Stimulated activated CD4-positive, alpha-beta T cell treated with anti-CD3 and anti-CD28 coated beads, TNF-alpha, amount 100 ng/mL, for 24 hours (primary cell): ENCODE results near the gene S100A3.
A peak's percentile ranks its signal among the peaks of the same experiment; 100 is the strongest.
"Not testable (repeated sequence)": the region's sequence is repeated elsewhere in the genome, so short reads cannot be mapped to it uniquely, and the experiment has no call there.

Experiments
- DNase-seq, 3 experiments: peaks; one replicate each; pipeline ENCODE4 v3.0.0-alpha.2; 2020; ENCODE audit warnings: low read depth in 3 of 3

Gene S100A3

DNA sequence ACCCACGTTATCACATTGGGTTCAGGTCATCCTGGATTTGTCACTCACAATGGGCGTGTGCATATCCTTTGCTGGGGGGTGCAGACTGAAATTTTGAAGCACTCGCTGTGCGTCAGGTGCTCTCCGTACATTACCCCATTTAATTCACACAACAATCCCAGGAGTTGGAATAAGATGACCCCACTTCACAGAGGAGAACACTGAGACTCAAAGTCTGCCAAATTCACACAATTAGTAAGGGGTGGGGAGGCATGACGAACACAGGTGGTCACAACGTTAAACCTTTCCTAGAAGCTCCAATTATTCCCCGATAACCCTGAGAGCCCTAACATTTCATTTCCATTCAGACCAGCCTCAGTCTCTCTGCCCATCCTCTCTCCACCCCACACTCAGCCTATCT lies 20.4 kb upstream of the S100A3 start:
- DNase-seq = no peak

DNA sequence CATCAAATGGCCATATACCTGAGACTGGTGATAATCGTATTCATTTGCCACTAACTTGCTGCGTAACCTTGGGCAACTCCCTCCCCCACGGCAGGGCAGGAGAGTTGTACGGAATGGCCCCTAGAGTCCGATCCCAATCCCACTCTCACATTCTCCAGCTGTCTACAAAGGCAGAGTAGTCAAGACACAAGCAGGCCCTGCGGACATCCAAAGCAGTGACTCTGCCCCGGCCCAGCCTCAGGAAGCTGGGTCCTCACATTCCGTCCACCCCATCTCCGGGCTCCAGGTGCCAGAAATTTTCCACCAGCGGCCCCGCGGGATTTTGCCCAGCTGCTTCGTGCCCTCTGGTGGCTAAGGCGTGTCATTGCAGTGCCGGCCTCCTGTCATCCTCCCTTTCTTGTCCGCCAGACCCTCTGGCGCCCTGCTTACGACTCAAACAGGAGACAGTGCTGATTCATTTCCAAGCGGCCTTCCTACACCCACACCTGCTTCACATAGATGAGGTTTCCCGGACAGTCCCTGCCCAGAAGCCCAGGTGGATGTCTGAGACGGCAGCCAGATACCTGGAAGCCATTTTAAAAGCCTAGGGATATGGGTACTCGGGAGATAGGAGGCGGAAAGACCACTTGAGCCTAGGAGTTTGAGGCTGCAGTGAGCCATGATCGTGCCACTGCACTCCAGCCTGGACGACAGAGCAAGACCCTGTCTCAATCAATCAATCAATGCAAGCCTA lies 19.5 kb upstream of the S100A3 start:
- peak; percentile 64 to 85 (median 69) for DNase-seq

DNA sequence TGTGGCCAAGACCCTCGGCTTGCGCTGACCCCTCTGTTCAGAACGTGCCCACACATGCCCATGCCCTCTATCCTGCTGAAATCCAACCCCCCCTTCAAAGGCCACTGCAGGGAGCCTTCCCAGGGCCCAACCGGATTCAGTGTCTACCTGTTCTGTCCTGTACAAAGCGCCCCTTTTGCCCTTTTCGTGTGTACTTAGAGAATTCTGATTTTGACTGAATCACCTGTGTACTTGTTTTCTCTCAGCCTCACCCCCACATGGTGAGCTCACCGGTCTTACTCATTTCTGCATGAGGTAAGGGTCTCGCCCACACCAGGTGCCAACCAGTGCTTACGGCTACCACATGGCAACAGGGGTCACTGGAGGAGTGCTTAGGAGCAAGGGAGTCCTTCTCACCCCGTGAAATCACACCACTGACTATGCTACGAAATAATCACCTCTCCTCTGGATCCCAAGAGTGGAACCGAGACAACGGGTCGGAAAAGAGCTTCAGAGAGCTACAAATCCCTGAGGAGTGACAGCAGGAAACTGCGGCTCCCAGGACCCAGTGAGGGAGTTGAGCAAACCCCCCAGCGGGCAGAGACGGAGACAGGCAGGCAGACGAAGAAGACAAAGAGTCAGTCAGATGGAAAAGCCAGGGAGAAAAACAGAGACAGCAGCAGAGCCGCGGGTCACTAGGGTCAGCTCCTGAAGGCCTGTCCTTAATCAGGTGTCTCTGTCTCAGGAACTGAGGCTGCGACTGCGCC lies 18.7 kb upstream of the S100A3 start:
- peak in 2 of 3 experiments; percentile 24 to 48 for DNase-seq

DNA sequence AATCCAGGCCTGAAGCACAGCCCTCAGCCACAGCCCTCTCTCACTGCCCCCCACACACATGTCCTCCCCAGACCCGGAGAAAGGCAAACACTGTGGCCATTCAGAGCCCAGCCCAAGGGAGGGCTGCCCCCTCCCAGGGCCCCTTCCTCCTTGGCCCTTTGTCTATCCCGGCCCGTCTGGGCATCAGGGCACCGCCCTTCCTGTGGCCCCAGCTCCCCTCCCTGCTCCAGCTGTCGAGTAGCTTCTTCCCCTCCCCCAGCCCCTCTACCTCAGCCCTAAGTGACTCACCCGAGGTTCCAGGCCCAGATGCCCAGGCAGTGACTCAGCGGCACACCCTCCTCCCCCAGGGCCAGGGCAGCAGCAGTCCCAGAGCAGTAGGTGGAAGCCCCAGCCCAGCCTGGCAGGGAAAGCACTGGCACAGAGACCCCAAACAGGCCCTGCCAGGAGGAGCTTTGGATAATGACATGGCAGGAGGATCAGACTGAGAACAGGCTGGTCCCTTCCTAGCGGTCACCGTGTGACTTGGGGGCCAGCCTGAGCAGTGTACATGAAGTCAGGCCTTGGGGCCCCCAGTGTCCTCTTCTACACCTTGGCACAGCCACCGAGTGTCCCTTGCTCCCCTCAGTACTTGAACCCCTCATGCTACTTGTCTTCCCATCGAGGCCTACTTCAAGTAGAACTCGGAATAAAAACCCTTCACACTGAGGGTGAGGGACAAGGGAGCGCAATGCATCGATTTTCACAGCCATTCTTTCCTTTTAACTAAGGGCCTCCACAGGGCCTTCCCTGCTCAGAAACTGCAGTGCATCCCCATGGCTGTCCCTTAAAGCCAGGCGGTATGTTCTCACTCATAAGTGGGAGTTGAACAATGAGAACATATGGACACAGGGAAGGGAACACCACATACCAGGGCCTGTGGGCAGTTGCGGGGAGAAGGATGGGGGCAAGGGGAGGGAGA lies 17.6 kb upstream of the S100A3 start:
- DNase-seq = peak; percentile 73 to 88 (median 75)

DNA sequence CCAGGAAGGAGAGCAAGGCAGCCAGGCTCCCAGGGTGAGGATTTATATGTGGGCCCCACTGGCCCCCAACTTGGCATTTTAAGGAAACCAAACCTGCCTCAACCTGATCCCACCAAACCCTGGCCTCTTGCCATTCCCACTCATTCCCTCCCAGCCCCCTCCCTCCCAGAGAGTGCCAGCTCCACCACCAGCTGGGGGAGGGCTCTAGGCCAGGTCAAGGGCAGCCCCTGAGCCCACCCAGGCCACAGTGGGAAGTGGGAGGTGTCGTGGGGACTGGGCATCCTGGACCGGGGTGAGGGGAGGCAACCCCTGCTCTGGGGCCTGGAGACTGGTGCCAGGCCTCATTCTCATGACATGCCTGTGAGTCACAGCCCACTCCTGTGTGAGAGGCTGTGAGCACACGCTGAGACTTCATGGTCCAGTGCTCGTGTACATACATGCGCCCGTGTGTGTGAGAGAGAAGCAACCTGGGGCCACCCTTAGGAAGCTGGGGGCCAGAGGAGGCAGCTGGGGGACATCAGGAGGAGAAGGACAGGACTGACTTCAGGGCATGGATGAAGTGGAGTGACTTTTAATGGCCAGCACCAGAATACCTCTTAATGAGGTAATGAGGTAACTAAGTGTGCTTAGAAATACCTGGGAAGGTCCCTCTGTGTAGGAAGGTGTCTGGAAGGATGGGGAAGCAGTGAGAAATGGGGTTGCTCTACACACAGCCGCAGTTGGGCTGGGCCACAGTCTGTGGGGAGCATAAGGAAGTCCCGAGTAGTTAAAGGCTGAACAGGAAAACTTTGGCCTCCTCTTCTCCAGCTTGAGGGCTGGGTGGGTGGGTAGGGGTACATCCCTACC lies 16.7 kb upstream of the S100A3 start, which contains the start of gene S100A2:
S100A2 (minus strand) TSS at position 316 of the 846 bp plus-strand sequence. CDS start 1,967 bp downstream, outside the sequence.
- DNase-seq = peak; percentile 31 to 56 (median 47)

DNA sequence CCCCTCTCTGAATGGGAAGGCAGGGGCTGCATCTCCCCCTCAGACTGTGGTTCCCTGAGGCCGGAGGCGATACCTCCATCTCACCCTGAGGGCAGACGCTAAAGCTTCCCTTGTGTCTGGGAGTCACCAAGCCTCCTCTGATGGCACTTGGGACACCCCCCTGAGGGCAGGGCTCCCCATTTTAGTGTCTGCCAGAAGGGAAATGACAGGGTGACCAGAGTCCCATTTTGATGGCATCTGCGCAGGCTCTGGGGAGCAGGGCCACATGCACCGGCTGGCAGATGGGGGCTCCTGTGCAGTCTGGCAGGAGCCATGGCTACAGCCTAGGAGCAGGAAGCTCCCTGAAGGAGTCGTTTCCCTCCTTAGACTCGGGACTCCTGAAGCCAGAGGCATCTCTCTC lies 14.9 kb upstream of the S100A3 start:
- DNase-seq = no peak

DNA sequence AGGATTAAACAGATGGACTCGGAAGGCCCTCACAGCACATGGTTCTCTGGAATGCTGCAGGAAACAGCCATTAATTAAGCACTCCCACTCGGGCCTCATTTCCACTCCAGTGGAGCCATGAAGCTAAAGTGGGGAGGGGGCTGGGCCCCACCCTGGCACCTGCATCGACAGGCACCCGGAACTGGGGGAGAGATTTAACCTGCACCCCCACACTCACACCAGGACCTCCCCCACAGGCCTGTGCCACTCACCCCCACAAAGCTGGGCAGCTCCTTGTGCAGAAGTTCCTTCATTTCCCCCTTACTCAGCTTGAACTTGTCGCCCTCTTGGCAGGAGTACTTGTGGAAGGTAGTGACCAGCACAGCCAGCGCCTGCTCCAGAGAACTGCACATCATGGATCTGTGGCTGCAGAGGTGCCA lies 14.4 kb upstream of the S100A3 start:
- no peak for DNase-seq

DNA sequence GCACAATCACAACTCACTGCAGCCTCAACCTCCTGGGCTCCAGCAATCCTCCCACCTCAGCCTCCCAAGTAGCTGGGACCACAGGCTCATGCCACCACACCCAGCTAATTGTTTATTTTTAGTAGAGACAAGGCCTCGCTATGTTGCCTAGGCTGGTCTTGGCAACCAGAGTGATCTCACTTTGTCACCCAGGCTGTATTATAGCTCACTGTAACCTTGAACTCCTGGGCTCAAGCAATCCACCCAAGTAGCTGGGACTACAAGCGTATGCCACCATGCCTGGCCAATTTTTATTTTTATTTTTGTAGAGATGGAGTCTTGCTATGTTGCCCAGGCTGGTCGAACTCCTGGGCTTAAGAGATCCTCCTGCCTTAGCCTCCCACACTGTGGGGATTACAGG lies 13.0 kb upstream of the S100A3 start:
- DNase-seq = not testable (repeated sequence)

DNA sequence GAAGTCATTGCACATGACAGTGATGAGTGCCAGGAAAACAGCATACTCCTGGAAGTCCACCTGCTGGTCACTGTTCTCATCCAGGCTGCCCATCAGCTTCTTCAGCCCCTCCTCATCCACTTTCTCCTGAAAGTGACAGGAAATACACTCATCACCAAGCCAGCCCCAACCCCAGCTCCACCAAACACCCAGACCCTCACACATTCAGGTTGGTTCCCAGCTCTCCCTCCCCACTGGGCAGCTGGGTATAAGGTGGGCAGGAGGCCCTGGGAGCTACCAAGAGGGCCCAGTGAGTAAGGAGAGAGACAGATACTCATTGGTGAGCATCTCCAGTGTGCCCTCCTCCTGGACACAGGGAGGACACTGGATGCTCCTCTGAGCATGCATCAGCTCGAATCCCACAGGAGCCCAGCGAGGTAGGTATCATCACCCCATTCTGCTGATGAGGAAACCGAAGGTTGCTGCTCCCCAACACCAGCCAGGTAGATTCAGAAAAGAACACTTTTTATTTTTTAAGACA lies 12.5 kb upstream of the S100A3 start:
- DNase-seq = no peak

DNA sequence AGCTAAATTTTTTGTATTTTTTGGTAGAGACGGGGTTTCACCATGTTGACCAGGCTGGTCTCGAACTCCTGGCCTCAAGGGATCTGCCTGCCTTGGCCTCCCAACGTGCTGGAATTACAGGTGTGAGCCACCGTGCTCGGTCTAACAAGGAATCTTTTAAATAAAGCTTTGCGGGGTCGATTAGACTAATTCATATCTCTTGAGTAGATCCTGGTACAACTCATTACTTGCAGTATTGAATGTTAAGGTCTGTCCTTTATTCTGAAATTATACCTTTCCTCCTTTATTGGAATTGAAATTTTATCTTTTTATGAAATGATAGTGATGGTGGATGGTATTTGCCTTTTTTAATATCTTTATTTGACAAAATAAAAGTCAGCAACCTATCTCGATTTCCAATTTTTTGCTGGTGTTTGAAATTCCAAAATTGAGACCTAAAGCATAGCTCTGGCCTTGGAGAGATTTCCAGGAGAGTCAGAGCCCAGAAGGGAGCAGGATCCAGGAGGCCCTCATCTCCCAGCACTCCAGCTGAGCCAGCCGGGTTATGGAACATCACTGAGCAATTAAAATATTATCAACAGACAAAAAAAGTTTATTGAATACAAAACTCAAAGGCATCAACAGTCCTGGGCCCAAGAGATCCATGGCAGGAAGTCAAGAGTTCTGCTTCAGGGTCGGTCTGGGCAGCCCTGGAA lies 11.9 kb upstream of the S100A3 start:
- no peak for DNase-seq

DNA sequence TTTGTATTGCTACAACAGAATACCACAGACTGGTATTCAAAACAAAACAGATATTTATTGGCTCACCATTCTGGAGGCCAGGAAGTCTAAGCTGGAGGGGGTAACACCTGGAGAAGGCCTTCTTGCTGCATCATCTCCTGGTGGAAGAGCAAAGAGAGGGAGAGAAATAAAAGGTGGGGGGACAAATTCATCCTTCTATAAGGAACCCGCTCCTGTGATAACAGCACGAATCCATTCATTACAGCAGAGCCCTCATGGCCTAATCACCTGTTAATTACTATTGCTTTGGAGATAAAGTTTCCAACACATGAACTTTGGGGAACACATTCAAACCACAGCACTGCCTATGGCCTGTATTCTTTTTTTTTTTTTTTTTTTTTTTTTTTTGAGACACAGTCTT lies 11.2 kb upstream of the S100A3 start:
- DNase-seq = no peak

DNA sequence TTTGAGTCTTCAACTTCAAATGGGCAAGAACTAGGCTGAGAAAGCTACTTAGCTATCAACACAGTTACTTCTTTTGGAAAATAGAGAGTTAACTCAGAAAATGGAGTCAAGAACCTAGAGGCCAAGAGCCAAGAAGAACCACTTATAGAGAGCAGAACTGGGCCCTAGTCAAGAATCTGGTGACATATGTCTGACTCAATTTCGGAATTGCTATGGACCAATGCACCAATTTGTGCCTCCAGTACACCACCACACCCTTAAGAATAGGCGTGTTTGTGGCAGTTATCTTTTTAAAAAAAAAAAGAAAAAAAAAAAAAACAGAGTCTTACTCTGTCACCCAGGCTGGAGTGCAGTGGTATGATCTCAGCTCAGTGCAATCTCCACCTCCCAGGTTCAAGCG lies 8.8 kb upstream of the S100A3 start:
- DNase-seq = no peak

DNA sequence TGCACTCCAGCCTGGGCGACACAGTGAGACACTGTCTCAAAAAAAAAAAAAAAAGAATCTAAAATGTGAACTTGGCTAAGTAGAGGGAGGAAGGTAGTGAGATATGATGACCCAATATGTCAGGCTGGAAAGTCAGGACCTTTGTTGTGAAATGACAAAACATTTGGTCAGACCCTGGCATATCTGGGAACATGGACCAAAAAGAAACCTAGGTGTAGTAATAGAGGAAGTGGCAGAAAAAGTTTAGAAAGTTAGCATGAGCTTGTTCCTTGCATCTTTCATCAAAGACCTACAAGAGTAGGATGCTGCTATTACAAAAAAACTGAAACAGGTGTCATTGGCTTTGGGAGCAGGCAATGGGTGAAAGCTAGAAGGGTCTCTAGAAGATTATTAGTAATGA lies 7.3 kb upstream of the S100A3 start:
- DNase-seq = no peak

DNA sequence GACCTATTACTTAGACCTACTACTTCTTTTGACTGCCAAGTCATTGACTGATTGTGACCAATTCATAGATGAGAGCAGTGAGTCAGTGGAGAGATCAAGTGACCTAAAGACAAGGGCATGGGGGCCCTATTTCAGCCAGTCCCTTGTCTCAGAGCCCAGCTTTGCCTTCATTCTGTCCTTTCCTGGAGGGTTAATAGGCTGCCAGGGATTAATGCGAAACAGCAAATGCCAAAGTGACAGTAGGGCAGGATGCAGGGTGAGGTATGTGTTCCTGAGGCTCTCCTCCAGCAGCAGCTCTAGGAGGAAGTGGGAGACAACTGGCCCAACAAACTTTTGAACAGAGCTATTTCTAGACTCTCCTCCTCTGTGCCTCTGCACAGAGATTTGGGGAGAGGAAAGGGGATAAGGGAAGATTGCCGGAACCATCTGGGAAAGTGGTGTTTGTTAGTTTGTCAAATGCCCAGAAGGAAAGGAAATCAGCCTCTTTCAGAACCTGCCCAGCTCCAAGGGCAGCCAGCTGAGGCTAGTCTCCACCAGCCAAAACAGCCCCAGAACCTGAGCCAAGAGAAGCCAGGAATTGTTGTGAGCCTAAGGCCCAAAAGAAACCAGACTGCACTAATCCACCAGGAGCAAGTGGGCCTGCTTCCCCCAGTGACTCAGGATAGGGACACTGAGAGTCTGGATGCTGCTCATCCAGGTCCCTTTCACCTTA lies 4.9 kb upstream of the S100A3 start:
- no peak for DNase-seq

DNA sequence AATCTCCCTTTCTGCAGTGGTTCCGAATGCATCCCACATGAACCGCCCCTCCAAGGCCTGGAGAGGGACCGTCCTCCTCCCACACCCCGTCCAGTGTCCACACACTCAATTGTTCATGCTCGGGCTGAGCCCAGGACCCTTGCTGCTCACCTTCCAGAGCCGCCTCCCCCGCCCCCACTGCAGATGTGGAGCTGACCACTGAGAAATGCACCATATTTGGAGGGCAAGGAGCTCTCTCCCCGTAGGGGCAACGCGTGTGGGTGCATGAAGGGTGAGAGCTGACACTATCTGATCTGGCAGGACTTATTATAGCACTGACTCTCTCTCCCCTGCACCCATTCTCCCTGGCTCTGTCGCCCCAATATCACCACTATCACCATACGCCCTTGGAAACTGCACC lies 4.0 kb upstream of the S100A3 start:
- no peak for DNase-seq

DNA sequence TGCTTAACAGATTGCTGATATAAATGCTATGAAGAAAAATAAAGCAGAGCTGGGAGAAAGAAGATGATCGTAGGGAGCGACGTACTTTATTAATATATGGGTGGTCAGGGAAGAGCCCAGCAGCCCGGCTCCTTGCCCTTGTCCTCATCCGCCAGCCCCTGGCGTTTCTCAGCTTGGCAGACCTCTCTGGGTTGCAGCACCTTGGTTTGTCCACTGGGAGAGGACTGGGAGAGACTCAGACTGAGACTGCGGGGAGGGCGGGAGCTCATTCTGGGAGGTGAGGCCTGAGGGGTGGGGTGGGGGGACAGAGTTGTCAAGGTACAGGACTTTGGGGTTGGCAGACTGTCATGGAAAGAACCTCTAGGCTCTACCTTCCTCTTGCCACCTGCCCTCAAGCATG lies 3.3 kb upstream of the S100A3 start:
- no peak for DNase-seq

DNA sequence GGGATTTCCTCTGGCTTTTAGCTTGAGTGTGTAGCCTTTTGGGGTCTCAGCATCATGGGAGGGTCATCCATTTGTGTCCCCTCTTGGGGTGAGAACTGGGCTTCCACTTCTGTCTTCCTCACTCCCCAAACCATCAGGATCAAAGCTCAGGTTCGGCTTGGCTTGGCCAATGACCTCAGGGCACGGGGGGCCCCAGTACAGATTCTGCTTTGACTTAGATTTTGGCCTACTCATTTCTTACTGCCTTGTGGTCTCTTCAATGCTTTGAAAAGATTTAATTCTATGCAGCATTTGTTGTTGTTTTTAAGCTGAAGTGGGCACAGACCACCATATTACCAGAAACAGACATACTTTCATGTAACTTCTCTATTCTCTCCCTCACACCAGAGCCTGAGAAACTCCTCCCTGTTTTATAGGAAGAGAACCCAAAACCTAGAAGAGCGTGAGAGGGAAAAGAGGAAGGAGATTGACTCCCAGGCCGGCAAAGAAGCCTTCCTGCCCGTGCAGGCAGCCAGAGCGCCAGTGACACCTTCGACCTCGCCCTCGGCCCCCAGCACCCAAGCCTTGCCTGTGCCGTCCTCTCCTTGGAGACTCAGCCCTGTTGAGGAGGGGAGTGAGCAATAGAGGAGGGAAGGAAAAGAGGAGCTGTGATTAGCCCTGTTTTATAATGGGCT lies 1.9 kb upstream of the S100A3 start:
- DNase-seq = no peak

DNA sequence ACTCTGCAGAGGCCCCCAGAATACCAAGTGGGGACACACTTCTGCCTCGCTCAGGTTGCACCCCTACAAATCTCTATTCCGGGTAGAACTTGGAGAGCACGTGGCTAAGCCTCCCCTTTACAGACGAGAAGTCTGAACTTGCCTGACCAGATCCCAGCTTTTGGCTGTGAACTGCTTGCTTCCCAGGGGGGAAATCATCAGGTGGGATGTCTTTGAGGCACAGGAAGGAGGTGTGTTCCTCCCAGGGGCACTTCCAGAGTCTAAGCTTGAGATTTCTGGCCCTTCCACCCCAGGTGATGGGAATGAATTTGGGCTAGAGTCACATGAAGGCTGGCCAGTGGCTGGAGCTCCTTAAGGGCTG lies 1.3 kb upstream of the S100A3 start:
- no peak for DNase-seq

DNA sequence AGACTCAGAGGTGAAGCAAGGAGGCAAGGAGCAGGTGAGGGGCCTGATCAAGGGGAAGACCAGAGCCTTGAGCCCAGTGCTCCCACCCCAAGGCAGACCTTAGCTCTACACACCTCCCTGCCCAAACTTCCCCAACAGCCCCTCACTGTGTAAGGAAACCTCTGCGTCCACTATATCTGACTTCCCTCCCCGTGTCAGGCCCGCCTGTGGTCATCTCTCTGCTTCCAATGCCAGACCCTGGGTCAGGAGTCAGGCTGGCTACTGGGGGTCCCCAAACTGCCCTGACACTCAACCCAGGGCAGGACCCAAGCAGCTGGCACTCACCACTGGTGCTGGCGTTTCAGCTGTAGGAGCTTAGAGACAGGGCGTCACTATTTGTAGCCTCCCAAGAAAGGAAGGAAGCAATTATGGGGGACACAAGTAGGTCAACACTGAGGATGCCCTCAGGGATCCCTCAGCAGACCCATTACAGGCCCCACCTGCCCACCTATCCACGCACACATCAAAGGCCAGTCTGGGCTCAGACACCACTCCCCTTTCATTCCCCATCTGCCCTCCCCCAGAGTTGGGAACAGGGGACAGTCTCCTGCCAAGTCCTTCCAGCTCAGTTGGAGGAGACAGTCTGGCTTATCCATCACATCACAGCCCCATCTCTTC lies 811 bp upstream of the S100A3 start:
- DNase-seq = no peak
